Measurements from ENCODE around the gene LDHD.

Gene LDHD

DNA sequence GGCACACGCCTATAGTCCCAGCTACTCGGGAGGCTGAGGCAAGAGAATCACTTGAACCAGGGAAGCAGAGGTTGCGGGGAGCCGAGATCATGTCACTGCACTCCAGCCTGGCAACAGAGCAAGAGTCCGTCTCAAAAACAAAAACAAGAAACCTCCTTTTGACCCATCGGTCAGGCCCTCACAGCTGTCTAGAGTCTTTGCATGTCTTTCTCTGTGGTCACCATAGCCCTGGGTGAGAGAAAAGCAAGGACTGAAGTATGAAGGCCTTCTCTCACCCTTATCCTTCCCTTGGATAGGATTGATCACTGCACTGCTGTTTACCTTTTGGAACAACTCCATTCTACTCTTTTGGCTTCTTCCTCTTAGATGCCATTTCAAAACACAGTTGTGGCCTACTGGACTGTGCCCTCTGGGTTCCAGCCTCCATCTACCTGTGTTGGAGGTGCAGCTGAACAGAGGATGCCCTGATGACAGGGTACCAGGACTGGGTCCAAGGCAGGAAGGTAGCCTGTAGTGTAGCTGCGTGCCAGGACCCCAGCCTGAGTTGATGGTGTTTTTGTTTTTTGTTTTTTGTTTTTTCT, 37.1 kb downstream of the LDHD start:
- no peak for DNase-seq

GRCh38 chr16:75078886-75079285, 37.7 kb downstream of the LDHD start:
- DNase-seq: no peak

DNA sequence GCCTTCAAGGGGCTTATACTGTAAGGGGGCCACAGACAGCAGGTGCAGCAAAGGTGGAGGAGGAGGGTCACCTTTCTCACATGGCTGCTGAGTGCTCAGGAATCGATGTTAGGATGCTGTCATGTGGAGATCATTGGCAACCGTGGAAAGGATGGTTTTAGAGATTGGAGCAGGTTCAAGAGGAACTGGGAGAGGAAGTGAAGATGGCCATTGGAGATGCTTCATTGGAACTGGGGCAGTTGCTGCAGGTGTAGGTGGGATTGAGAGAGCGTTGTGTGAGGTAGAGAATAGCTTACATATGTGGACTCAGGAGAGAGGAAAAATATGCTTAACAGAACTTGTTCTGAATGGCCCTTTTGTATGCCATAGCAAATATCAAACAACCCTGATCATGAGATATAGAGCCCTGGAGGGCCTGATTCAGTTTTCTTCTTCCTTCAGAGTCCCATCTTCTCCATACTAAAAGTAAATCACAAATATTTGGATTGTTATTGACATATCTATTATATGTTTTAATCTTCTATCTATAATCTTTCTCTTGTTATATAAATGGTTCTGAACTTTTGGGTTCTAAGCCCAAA, 40.8 kb downstream of the LDHD start:
- no peak for DNase-seq

DNA sequence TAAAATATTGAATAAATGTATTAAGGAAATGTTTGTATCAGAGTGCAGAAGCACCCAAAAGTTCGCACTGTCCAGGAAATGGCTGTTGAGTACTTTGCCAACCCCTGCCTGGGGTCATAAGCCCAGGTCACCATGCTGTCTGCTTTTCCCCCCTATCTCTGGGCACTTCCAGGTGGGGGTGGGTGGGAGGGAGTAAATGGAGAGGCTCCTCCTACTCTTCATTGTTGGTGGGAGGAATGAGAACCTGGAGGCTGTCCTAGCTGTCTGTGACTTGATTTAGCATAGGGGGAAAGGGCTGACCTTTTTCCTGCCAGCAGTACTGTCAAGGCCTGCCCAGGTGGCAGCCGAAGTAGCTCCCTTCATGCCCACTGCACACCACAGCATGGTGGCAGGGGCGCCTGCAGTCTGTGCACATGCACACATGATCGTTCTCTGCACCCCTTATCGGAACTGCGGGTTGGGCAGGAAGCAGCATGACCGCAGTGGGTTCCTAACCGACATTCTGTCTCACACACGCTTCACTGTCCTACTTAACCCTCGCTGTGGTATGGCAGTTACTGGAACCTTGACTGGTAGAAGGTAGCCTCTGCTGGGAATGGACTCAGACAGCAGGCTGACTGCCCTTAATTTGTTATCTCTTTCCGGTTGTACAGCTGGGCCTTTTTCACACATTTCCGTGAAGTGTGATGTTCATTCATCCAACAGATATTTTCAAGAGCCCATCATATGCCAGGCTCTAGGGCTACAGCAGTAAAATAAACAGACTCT, 41.5 kb downstream of the LDHD start:
- peak; percentile 5 for DNase-seq

- DNase-seq: no peak
Measured at GRCh38 chr16:75074304-75074793, 42.2 kb downstream of the LDHD start.

- no peak for DNase-seq
Measured at GRCh38 chr16:75073545-75074303, 42.9 kb downstream of the LDHD start.

- DNase-seq: no peak
Measured at GRCh38 chr16:75072239-75072947, 44.2 kb downstream of the LDHD start.

DNA sequence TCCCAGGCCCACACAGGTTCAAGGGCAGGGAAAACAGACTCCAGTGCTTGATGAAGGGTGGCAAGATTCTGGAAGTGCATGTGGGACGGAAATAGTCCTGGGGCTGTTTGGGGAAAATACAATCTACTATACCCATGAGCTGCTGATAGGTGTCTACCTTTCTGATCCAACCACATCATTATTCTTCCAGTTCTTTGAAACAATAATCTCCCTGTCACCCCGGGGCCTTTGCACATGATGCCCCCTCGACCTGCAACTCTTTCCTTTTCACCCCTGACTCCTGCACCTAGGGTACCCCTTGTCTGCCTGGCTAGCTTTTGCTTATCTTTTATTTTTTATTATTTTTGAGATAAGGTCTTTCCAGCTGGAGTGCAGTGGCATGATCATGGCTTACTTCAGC, 45.0 kb downstream of the LDHD start:
- DNase-seq: no peak

DNA sequence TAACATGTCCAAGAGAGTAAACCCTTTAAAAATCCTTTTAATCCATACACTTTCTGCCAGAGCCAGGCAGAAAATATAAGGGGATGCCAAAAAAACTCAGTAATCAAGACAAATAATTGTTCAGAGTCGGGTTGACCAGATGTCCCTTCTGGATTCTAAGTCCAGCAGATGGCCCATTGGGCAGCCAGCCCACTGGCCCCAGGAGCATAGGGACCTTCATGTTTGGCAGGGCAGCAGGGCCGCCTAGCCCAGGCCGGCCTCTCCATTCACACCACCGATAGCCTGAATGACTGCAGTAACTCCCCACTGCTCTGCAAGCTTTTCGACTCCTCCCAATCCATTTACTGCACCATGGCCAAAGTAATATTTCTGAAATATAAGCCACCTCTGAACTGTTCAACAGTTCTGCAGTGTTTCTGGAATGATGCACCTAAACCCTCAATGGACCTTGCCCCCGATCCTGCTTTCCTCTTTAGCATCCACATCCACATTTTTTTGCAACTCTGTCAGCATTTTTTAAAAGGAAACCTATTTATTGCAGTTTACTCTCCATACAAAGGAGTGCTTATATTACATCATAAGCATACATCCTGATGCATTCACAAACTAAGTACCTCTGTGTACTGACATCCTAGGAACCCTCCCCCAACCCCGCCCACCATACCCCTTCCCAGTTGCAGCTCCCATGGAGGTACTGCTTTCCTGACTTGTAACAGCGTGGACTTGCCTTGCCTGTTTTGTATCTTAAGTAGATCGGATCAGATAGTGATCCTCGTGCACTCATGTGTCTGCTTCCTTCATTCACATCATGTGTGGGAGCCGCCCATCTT, 46.4 kb downstream of the LDHD start:
- no peak for DNase-seq

- no peak for DNase-seq
Measured at GRCh38 chr16:75068085-75069031, 48.2 kb downstream of the LDHD start.

DNA sequence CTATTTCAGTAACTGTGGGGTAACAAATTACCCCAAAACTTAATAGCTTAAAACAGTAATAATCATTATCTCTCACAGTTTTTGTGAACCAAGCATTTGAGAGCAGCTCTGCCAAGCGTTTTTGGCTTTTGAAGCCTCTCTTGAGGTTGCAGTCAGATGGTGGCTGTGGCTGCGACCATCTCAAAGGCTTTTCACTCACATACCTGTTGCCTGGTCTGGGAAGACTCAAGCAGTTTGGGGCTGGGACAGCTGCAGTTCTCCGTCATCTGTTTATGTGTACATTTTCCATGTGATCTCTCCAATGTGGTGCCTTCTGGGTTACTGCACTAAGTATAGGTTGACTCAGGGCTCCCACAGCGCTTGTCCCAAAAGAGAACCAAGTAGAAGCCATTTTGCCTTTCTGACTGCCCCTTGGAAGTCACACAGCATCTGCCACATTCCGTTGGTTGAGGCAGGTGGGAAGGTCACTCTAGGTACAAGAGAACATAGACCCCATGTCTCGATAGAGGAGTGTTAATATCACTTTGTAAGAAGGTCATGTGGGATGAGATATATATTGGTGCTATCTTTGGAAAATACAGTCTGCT, 49.6 kb downstream of the LDHD start:
- DNase-seq: no peak

DNA sequence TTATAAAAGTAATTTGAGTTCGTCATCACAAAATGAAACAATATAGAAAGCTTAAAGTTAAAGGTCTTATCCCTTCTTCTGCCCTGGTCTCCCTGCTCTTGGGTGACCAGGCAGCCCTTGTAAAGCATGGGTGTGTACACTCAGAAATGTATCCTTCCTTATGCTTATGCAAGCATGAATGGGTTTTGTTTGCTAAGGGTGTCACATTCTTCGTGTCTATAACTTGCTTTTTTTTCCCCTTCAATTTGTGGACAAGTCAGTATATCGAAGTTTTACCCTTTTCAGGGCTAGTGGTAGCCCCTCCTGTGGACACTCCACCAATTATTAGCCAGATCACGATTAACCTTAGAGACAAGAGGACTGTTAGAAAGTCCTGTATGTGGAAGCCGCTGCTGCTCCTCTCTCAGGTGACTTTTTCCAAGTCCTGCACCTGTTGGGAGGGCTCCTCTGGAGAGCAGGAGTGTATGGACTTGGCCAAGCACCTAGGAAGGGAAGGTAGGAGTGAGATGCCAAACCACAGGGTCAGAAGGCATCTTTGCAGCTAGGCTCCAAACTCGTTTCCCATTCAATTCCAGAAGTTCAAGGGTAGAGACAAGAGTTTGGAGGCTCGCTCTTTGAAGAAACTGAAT, 50.9 kb downstream of the LDHD start:
- DNase-seq: no peak

DNA sequence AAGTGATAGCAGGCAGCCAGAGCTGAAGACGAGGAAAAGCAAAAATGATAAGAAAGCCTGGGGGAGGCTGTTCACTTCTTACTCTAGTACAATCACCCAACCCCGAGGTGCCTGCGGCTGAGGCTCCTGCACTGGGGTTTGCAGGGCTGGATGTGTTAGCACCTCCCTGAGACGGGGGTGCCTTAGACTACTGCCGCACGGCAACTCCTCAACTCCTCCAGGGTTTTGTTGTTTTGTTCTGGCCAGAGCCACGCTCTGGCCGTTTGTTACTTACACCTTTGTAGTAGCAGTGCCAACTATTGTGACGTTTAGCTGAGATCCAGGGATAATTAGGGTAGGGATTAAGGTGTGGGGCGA, 51.5 kb downstream of the LDHD start:
- no peak for DNase-seq

DNA sequence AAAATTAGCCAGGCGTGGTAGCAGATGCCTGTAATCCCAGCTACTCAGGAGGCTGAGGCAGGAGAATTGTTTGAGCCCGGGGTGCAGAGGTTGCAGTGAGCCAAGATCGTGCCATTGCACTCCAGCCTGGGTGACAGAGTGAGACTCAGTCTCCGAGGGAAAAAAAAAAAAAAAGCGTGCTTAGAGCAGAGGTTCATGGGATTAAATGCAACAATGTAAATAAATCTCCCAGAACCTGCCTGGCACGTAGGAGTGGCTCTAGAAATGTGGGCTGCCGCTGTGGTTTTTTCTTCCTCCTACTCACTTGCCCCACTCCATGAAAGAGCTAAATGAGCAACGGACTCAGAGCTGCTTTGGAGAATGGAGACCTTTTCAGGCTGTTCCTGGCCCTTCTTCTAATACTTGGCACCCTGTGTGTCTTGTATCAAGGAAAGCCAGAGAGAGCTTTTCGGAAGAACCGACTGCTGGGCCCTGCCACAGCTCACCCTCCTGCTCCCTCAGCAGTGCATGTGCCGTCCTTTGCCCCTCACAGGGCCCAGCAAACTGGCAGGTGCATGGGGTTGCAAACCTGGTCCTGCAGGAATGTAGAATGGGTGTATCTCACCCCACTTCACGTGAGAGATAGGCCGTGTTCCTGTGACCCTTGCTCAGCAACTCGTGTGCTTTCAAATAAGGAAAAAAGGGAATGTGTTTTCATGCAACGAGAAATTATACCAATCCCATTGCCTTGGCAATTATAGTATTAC, 52.0 kb downstream of the LDHD start:
- DNase-seq: no peak

GRCh38 chr16:75063549-75064088, 53.0 kb downstream of the LDHD start:
- DNase-seq: no peak

GRCh38 chr16:75062976-75063346, 53.6 kb downstream of the LDHD start:
- DNase-seq: no peak

GRCh38 chr16:75062135-75062975, 54.2 kb downstream of the LDHD start:
- no peak for DNase-seq

Data from NCI-H1694 treated with DMSO at 0.1 percent for 48 hours (cell line).